GM18907 (cell line): ENCODE measurements around the gene LPAR3.

ENCODE experiments used
- ATAC-seq: cut with Tn5 transposase; IDR thresholded peaks from one replicate; pipeline ENCODE4 v1.9.1; 2021; ENCODE audit warnings: mild to moderate bottlenecking, moderate library complexity; ENCODE audit not compliant: unreplicated experiment

Gene LPAR3

GRCh38 chr1:84859866-84860265 lies 33.1 kb downstream of the LPAR3 start:
- no peak for ATAC-seq

- no peak for ATAC-seq
These were observed 35.1 kb downstream of the LPAR3 start for GRCh38 chr1:84857906-84858305.

- no peak for ATAC-seq
These were observed 36.2 kb downstream of the LPAR3 start for GRCh38 chr1:84856726-84857270.

GRCh38 chr1:84855691-84856630 lies 37.0 kb downstream of the LPAR3 start:
- ATAC-seq, result no peak

GRCh38 chr1:84855168-84855567 lies 37.8 kb downstream of the LPAR3 start:
- ATAC-seq, result no peak

- ATAC-seq, result peak; percentile 98
These were observed 39.0 kb downstream of the LPAR3 start for GRCh38 chr1:84853741-84854721.

- ATAC-seq, result no peak
These were observed 41.2 kb downstream of the LPAR3 start for GRCh38 chr1:84851839-84852238.

GRCh38 chr1:84849357-84849975 lies 43.5 kb downstream of the LPAR3 start:
- no peak for ATAC-seq

GRCh38 chr1:84847253-84848250 lies 45.5 kb downstream of the LPAR3 start:
- ATAC-seq, result no peak

GRCh38 chr1:84846387-84846786 lies 46.6 kb downstream of the LPAR3 start:
- no peak for ATAC-seq

- ATAC-seq, result no peak
These were observed 47.6 kb downstream of the LPAR3 start for GRCh38 chr1:84845357-84845756.

GRCh38 chr1:84844094-84844493 lies 48.9 kb downstream of the LPAR3 start:
- no peak for ATAC-seq

GRCh38 chr1:84842748-84843231 lies 50.2 kb downstream of the LPAR3 start:
- ATAC-seq, result no peak

GRCh38 chr1:84841971-84842370 lies 51.0 kb downstream of the LPAR3 start:
- ATAC-seq, result no peak

- ATAC-seq, result no peak
These were observed 52.7 kb downstream of the LPAR3 start for GRCh38 chr1:84840346-84840745.

GRCh38 chr1:84839544-84839943 lies 53.5 kb downstream of the LPAR3 start:
- ATAC-seq, result no peak

- ATAC-seq, result no peak
These were observed 56.9 kb downstream of the LPAR3 start for GRCh38 chr1:84836145-84836544.

GRCh38 chr1:84835169-84835568 lies 57.8 kb downstream of the LPAR3 start:
- no peak for ATAC-seq

- ATAC-seq, result no peak
These were observed 58.5 kb downstream of the LPAR3 start for GRCh38 chr1:84834419-84835064.
